WTC11 (cell line): ENCODE data around the gene EXOC6. TPM values are rescaled to one million over a fixed set of nuclear protein-coding genes. Genes with fewer than 3 reads are reported as not detected.

Experiments
- ATAC-seq: fragments of 200-7000 bp; cut with Tn5 transposase; 2 replicates; pipeline ENCODE4 v1.10.0; 2021; ENCODE audit warnings: mild to moderate bottlenecking, moderate library complexity
- CTCF ChIA-PET: fragments of 300-600 bp; sonication (Branson Sonifier 250); formaldehyde crosslinking; loops from one replicate; lab custom pipeline; 2021; ENCODE audit warnings: antibody characterized with exemption; lab: Charles Lee
- POLR2A ChIA-PET: fragments of 350-600 bp; sonication (Branson Sonifier 250); formaldehyde crosslinking; loops from one replicate; lab custom pipeline; 2021; ENCODE audit warnings: antibody characterized with exemption; lab: Charles Lee
- DNase-seq: peaks from one replicate; pipeline ENCODE4 v3.0.0; 2021; ENCODE audit warnings: low spot score
- H3K27ac Mint-ChIP-seq: 2 replicates; pipeline ENCODE4 v1.8.0; 2021; ENCODE audit warnings: mixed read lengths
- H3K27me3 Mint-ChIP-seq: 2 replicates; pipeline ENCODE4 v1.8.0; 2021; ENCODE audit warnings: low read depth, mild to moderate bottlenecking, moderate library complexity, mixed read lengths
- H3K36me3 Mint-ChIP-seq: 2 replicates; pipeline ENCODE4 v1.8.0; 2021; ENCODE audit warnings: mixed read lengths
- H3K4me1 Mint-ChIP-seq: 2 replicates; pipeline ENCODE4 v1.8.0; 2022; ENCODE audit warnings: mixed read lengths
- H3K4me3 Mint-ChIP-seq: 2 replicates; pipeline ENCODE4 v1.8.0; 2021; ENCODE audit warnings: mild to moderate bottlenecking, moderate library complexity, mixed read lengths
- H3K9me3 Mint-ChIP-seq: 2 replicates; pipeline ENCODE4 v1.8.0; 2021; ENCODE audit warnings: mixed read lengths
- AR ChIP-seq: fragments of 250-450 bp; sonication (Bioruptor Pico); IDR thresholded peaks from 2 replicates; pipeline ENCODE4 v1.9.0; 2021; ENCODE audit warnings: mild to moderate bottlenecking
- E2F4 ChIP-seq: sonication (generic); formaldehyde crosslinking; IDR thresholded peaks from 2 replicates; pipeline ENCODE4 v1.8.1; 2022; ENCODE audit warnings: low read depth, mild to moderate bottlenecking, moderate library complexity, missing genetic modification reagents, borderline replicate concordance
- EMX1 ChIP-seq: fragments of 250-450 bp; sonication (Bioruptor Pico); IDR thresholded peaks from 2 replicates; pipeline ENCODE4 v1.8.0; 2021; ENCODE audit warnings: mild to moderate bottlenecking
- ESRRA ChIP-seq: sonication (generic); formaldehyde crosslinking; IDR thresholded peaks from 2 replicates; pipeline ENCODE4 v1.8.1; 2022; ENCODE audit warnings: mild to moderate bottlenecking, missing genetic modification reagents, borderline replicate concordance
- GABPB1 ChIP-seq: sonication (generic); formaldehyde crosslinking; IDR thresholded peaks from 2 replicates; pipeline ENCODE4 v1.8.1; 2023; ENCODE audit warnings: mild to moderate bottlenecking, missing genetic modification reagents
- JAZF1 ChIP-seq: fragments of 250-450 bp; sonication (Bioruptor Pico); IDR thresholded peaks from 2 replicates; pipeline ENCODE4 v1.9.0; 2021; ENCODE audit warnings: moderate library complexity, mild to moderate bottlenecking, inconsistent platforms
- MLX ChIP-seq: sonication (generic); formaldehyde crosslinking; IDR thresholded peaks from 2 replicates; pipeline ENCODE4 v1.8.1; 2023; ENCODE audit warnings: mild to moderate bottlenecking, missing genetic modification reagents, moderate library complexity
- PREB ChIP-seq: sonication (generic); formaldehyde crosslinking; IDR thresholded peaks from 2 replicates; pipeline ENCODE4 v1.8.1; 2022; ENCODE audit warnings: mild to moderate bottlenecking, missing genetic modification reagents, moderate library complexity, borderline replicate concordance
- PRRX2 ChIP-seq: fragments of 250-450 bp; sonication (Bioruptor Pico); IDR thresholded peaks from 2 replicates; pipeline ENCODE4 v1.8.0; 2021; ENCODE audit warnings: mild to moderate bottlenecking
- RELA ChIP-seq: sonication (generic); formaldehyde crosslinking; IDR thresholded peaks from 2 replicates; pipeline ENCODE4 v1.8.1; 2022; ENCODE audit warnings: missing genetic modification reagents, mild to moderate bottlenecking, borderline replicate concordance
- RORB ChIP-seq: fragments of 250-450 bp; sonication (Bioruptor Pico); IDR thresholded peaks from 2 replicates; pipeline ENCODE4 v1.9.0; 2021; ENCODE audit warnings: mild to moderate bottlenecking
- STAT6 ChIP-seq: sonication (generic); formaldehyde crosslinking; conservative IDR thresholded peaks from 2 replicates; pipeline ENCODE4 v1.8.1; 2023; ENCODE audit warnings: mild to moderate bottlenecking, low read depth, missing genetic modification reagents, moderate library complexity
- TEAD1 ChIP-seq: sonication (generic); formaldehyde crosslinking; IDR thresholded peaks from 2 replicates; pipeline ENCODE4 v1.8.0; 2022; ENCODE audit warnings: mild to moderate bottlenecking, missing genetic modification reagents
- TEAD4 ChIP-seq: sonication (generic); formaldehyde crosslinking; IDR thresholded peaks from 2 replicates; pipeline ENCODE4 v1.8.0; 2022; ENCODE audit warnings: mild to moderate bottlenecking, missing genetic modification reagents
- ZBTB21 ChIP-seq: sonication (generic); formaldehyde crosslinking; IDR thresholded peaks from 2 replicates; pipeline ENCODE4 v1.8.1; 2023; ENCODE audit warnings: mild to moderate bottlenecking, missing genetic modification reagents, borderline replicate concordance
- ZBTB43 ChIP-seq: sonication (generic); formaldehyde crosslinking; IDR thresholded peaks from 2 replicates; pipeline ENCODE4 v1.8.1; 2023; ENCODE audit warnings: mild to moderate bottlenecking, missing genetic modification reagents
- ZNF263 ChIP-seq: sonication (generic); formaldehyde crosslinking; IDR thresholded peaks from 2 replicates; pipeline ENCODE4 v1.8.1; 2022; ENCODE audit warnings: low read depth, mild to moderate bottlenecking, moderate library complexity, missing genetic modification reagents
- ZNF416 ChIP-seq: fragments of 250-450 bp; sonication (Bioruptor Pico); IDR thresholded peaks from 2 replicates; pipeline ENCODE4 v1.9.0; 2021; ENCODE audit warnings: mild to moderate bottlenecking, inconsistent platforms
- ZNF512 ChIP-seq: sonication (generic); formaldehyde crosslinking; IDR thresholded peaks from 2 replicates; pipeline ENCODE4 v1.8.1; 2022; ENCODE audit warnings: missing genetic modification reagents, borderline replicate concordance
- total RNA-seq: library from RNA; stranded (reverse); gene quantifications from 3 replicates; pipeline ENCODE4 v1.2.3, GENCODE V29; 2021

Gene EXOC6
- total RNA-seq, 1 experiment from 2014 or later = 5.0 TPM

GRCh38 chr10:92999191-92999590 lies 150.9 kb downstream of the EXOC6 start (continued):
- no peak for TF ChIP-seq ZNF512
- no peak for TF ChIP-seq RORB
- no peak for TF ChIP-seq TEAD1
- no peak for TF ChIP-seq STAT6
- no peak for TF ChIP-seq AR (CRISPR knock-in tag)
- no peak for TF ChIP-seq JAZF1 (CRISPR knock-in tag)
- no peak for TF ChIP-seq ZNF263 (CRISPR knock-in tag)
- no peak for TF ChIP-seq ZNF416 (CRISPR knock-in tag)
- TF ChIP-seq ESRRA (CRISPR knock-in tag) = no peak
- TF ChIP-seq E2F4 (CRISPR knock-in tag) = no peak
- TF ChIP-seq MLX (CRISPR knock-in tag) = no peak
- TF ChIP-seq ZBTB43 (CRISPR knock-in tag) = no peak
- no peak for TF ChIP-seq PRRX2 (CRISPR knock-in tag)
- TF ChIP-seq RELA (CRISPR knock-in tag) = no peak
- TF ChIP-seq, all 79 proteins: peak for 0

GRCh38 chr10:93006435-93007039 lies 158.2 kb downstream of the EXOC6 start:
- ChIA-PET POLR2A (interaction anchor here (0.5 to 0.7 kb wide), 2 partner anchors 30 to 477 kb away, joined by 3 read pairs; no protein-coding TSS in a partner anchor), CTCF (interaction anchor here (0.8 to 2.3 kb wide), 24 partner anchors 10 to 548 kb away, joined by 3 to 20 read pairs (median 4); partner anchors contain the start of genes CYP26A1 and CYP26C1)
- no peaks in the 10 kb centered on the region for H3K4me1 Mint-ChIP-seq
- H3K9me3 Mint-ChIP-seq = no peaks in the 10 kb centered on the region
- H3K27me3 Mint-ChIP-seq = no peaks in the 10 kb centered on the region
- ATAC-seq (peak; percentile 78), DNase-seq (no peak)
- H3K27ac Mint-ChIP-seq = no peak overlapping the region
- no peak overlapping the region for H3K4me3 Mint-ChIP-seq
- no peaks in the 10 kb centered on the region for H3K36me3 Mint-ChIP-seq
- no peak for TF ChIP-seq RELA (CRISPR knock-in tag)
- TF ChIP-seq PREB (CRISPR knock-in tag) = no peak
- TF ChIP-seq EMX1 (CRISPR knock-in tag) = no peak
- TF ChIP-seq ZNF512 = no peak
- TF ChIP-seq ZBTB21 (CRISPR knock-in tag) = no peak
- no peak for TF ChIP-seq STAT6
- TF ChIP-seq GABPB1 (CRISPR knock-in tag) = no peak
- TF ChIP-seq TEAD4 (CRISPR knock-in tag) = no peak
